Memory B cell (primary cell): ENCODE measurements around the gene ATP11C.

Source experiments
- ATAC-seq: fragments of 150-1000 bp; cut with Tn5 transposase; 2 replicates; pipeline ENCODE4 v1.10.0; 2021; ENCODE audit warnings: low read depth, mild to moderate bottlenecking, moderate library complexity
- DNase-seq, 2 donors: peaks; one replicate each; pipeline ENCODE4 v3.0.0; 2022; ENCODE audit warnings: low spot score in 2 of 2
- H3K27ac Mint-ChIP-seq: one replicate; pipeline ENCODE4 v1.8.0; 2022; ENCODE audit warnings: mild to moderate bottlenecking, moderate library complexity, mixed read lengths
- H3K27me3 Mint-ChIP-seq: one replicate; pipeline ENCODE4 v1.8.0; 2022; ENCODE audit warnings: mixed read lengths
- H3K36me3 Mint-ChIP-seq: one replicate; pipeline ENCODE4 v1.8.0; 2022; ENCODE audit warnings: mild to moderate bottlenecking, mixed read lengths
- H3K4me1 Mint-ChIP-seq: one replicate; pipeline ENCODE4 v1.8.0; 2022; ENCODE audit warnings: mixed read lengths
- H3K4me3 Mint-ChIP-seq: one replicate; pipeline ENCODE4 v1.8.0; 2022; ENCODE audit warnings: mild to moderate bottlenecking, moderate library complexity, mixed read lengths
- H3K9me3 Mint-ChIP-seq: one replicate; pipeline ENCODE4 v1.8.0; 2022; ENCODE audit warnings: mixed read lengths

The ATP11C gene

DNA sequence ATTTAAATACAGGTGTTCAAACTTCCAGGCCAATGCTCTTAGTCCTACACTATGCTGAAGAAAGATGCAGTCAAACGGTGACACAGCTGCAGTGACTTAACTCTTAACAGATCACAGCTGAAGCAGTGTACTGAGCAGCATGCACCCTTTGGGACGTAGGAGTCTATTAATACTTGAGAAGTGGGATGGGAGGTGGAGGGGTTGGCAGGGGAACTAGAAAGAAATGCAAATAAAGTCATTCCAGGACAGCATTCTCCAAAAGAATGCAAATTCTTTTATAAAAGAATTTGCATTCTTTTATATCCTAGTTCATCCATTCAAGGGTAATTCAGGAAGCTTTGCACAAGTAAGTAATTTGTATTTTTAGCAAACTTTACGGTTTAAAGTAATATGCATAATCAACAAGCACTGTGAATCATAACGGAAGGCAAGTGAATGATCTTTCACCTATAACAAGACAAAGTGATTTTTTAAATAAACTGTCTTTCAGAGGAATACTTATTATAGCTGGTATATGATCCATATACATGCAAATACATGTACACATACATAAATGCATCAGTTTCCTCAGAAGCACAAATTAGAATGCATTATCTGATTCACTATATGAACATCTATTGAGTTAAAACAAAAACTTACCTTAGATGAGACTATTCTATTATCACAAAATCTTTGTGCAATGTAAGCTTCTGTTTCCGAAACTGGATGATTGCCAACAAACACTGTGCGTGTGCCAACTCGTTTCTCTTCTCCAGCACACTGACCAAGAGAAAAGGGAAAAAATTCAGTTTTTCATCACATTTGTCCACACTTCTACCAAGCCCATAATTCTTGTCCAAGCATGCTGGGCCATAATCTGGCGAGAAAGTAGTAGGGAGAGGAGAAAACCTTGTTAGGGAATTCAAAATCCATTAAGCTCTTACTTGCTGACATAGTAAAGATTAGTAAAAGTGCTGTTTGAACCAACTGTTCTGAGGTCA, 106.5 kb downstream of the ATP11C start:
- ATAC-seq (no peak), DNase-seq (no peak)
- no peak overlapping the region for H3K4me3 Mint-ChIP-seq
- no peak overlapping the region for H3K27ac Mint-ChIP-seq
- H3K4me1 Mint-ChIP-seq, result peaks cover 3% of the 10 kb centered on the region
- H3K9me3 Mint-ChIP-seq, result no peaks in the 10 kb centered on the region
- no peaks in the 10 kb centered on the region for H3K36me3 Mint-ChIP-seq
- H3K27me3 Mint-ChIP-seq, result no peaks in the 10 kb centered on the region

DNA sequence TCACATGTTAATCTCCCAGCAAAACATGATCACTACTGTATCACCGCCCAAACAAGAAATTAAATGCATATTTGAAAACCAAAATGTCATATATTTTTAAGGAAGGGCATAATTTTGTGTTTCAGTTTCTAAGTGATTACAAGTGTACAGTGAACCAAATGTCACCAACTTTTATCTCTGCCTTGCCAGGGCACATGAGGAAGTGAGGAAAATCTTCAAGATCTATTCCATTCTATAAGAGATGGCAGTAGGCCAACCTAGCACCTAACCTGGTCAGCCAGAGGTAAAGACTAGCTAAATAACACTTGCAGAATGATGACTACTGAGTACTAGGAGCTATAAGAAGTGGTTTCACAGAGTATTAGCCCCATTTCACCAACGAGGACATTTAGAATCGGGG, 107.2 kb downstream of the ATP11C start:
- H3K27me3 Mint-ChIP-seq, result no peaks in the 10 kb centered on the region
- H3K4me3 Mint-ChIP-seq, result no peak overlapping the region
- ATAC-seq (no peak), DNase-seq (no peak)
- peaks cover 2% of the 10 kb centered on the region for H3K4me1 Mint-ChIP-seq
- no peaks in the 10 kb centered on the region for H3K9me3 Mint-ChIP-seq
- H3K27ac Mint-ChIP-seq, result no peak overlapping the region
- no peaks in the 10 kb centered on the region for H3K36me3 Mint-ChIP-seq

DNA sequence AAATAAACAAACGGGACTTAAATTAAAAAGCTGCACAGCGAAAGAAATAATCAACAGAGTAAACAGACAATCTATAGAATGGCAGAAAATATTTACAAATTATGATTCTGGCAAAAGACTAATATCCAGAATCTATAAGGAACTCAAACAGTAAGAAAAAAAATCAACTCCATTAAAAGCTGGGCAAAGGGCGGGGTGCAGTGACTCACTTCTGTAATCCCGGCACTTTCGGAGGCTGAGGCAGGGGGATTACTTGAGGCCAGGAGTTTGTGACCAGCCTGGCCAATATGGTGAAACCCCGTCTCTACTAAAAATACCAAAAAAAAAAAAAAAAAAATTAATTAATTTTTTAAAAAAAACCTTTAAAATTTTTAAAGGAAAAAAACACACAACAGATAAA, 109.0 kb downstream of the ATP11C start:
- H3K36me3 Mint-ChIP-seq, result peaks cover under 1% of the 10 kb centered on the region
- DNase-seq (no peak), ATAC-seq (no peak)
- peaks cover 2% of the 10 kb centered on the region for H3K4me1 Mint-ChIP-seq
- H3K4me3 Mint-ChIP-seq, result no peak overlapping the region
- no peaks in the 10 kb centered on the region for H3K27me3 Mint-ChIP-seq
- H3K27ac Mint-ChIP-seq, result no peak overlapping the region
- H3K9me3 Mint-ChIP-seq, result no peaks in the 10 kb centered on the region

- Mint-ChIP-seq H3K4me1 (no peaks in the 10 kb centered on the region), H3K27ac (no peak overlapping the region), H3K36me3 (peaks cover 13% of the 10 kb centered on the region), H3K4me3 (no peak overlapping the region), H3K27me3 (no peaks in the 10 kb centered on the region), H3K9me3 (no peaks in the 10 kb centered on the region)
- no peak for ATAC-seq
- no peak for DNase-seq
These were observed 112.4 kb downstream of the ATP11C start for GRCh38 chrX:139820358-139820984.

DNA sequence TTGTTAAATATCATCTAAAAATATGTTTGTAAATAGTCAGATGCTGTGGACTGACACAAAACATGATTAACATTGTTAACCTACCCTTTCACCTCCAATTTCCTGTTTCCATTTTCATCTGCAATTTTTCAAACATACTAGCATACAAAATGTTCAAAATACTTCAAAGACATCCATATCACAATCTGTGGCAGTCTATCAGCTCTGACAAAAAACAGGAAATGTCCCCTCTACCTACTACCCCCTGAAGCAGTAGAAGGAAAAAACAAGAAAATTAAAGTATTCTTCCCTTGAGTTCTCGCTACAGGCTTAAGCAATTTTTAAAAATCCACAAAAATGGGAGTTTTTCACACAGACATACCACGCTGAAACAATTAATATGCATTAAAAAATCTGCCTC, 116.6 kb downstream of the ATP11C start:
- Mint-ChIP-seq H3K9me3 (no peaks in the 10 kb centered on the region), H3K27ac (no peak overlapping the region), H3K4me3 (no peak overlapping the region), H3K27me3 (no peaks in the 10 kb centered on the region), H3K4me1 (peaks cover 7% of the 10 kb centered on the region), H3K36me3 (peaks cover 30% of the 10 kb centered on the region)
- no peak for ATAC-seq
- no peak for DNase-seq

DNA sequence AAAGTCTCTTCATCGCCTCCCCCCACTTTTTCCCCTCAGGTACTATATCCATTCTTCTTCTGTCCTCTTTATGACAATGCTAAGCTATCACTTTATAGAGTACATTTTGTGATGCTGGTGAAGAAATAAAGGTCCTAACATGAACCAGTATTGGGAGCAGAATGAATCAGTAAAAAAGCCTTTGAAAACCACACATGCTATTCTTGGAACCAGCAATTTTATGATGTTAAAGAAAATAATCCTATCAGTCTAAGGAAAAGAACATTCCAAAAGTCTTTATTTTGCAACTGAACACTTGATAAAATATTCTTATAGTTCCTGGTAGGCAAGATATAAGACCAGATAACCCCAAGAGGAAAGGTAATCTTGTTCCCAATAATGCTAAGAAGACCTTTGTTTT, 117.1 kb downstream of the ATP11C start:
- peaks cover 30% of the 10 kb centered on the region for H3K36me3 Mint-ChIP-seq
- no peak overlapping the region for H3K4me3 Mint-ChIP-seq

GRCh38 chrX:139811942-139812629, 120.8 kb downstream of the ATP11C start:
- Mint-ChIP-seq H3K4me1 (peaks cover 7% of the 10 kb centered on the region), H3K27ac (peak overlapping the region; percentile 81), H3K36me3 (peaks cover 32% of the 10 kb centered on the region), H3K9me3 (no peaks in the 10 kb centered on the region), H3K4me3 (no peak overlapping the region), H3K27me3 (no peaks in the 10 kb centered on the region)
- peak; percentile 70 for ATAC-seq
- no peak for DNase-seq

More for the DNA sequence above, 117.1 kb downstream of the ATP11C start:
- H3K4me1 Mint-ChIP-seq, result peaks cover 7% of the 10 kb centered on the region
- H3K27me3 Mint-ChIP-seq, result no peaks in the 10 kb centered on the region
- H3K9me3 Mint-ChIP-seq, result no peaks in the 10 kb centered on the region
- ATAC-seq (no peak), DNase-seq (no peak)
- H3K27ac Mint-ChIP-seq, result no peak overlapping the region

GRCh38 chrX:139804482-139804881, 128.4 kb downstream of the ATP11C start:
- H3K4me3 Mint-ChIP-seq, result no peak overlapping the region
- ATAC-seq, result no peak
- H3K36me3 Mint-ChIP-seq, result peaks cover 21% of the 10 kb centered on the region
- no peak for DNase-seq
- peaks cover 2% of the 10 kb centered on the region for H3K4me1 Mint-ChIP-seq
- H3K9me3 Mint-ChIP-seq, result no peaks in the 10 kb centered on the region
- no peak overlapping the region for H3K27ac Mint-ChIP-seq
- H3K27me3 Mint-ChIP-seq, result no peaks in the 10 kb centered on the region

GRCh38 chrX:139803224-139803623, 129.6 kb downstream of the ATP11C start:
- DNase-seq, result no peak
- Mint-ChIP-seq H3K9me3 (no peaks in the 10 kb centered on the region), H3K4me3 (no peak overlapping the region), H3K36me3 (peaks cover 23% of the 10 kb centered on the region), H3K4me1 (peaks cover 2% of the 10 kb centered on the region), H3K27ac (no peak overlapping the region), H3K27me3 (no peaks in the 10 kb centered on the region)
- no peak for ATAC-seq

DNA sequence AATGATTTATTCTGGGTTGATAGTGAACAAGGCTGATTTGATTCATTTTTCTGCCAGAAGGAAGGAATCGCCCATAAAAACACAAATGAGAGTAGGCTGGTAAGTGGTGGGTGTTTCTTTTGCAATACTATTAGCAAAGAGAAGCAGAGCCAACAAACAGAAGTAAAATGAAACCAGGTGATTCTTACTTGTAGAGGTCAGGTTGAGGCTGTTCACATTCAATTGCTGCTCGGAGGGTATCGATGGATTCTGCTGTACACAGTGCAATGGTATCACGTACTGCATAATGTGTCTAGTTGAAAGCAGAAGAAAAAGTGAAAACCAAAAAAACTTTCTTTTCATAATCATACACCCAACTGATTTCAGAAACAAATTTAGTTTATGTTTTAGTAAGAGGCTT, 130.8 kb downstream of the ATP11C start:
- Mint-ChIP-seq H3K36me3 (peaks cover 19% of the 10 kb centered on the region), H3K27me3 (no peaks in the 10 kb centered on the region), H3K4me1 (peaks cover 2% of the 10 kb centered on the region), H3K9me3 (no peaks in the 10 kb centered on the region), H3K27ac (no peak overlapping the region), H3K4me3 (no peak overlapping the region)
- ATAC-seq (no peak), DNase-seq (no peak)

- ATAC-seq (no peak), DNase-seq (no peak)
- Mint-ChIP-seq H3K27ac (no peak overlapping the region), H3K36me3 (peaks cover 18% of the 10 kb centered on the region), H3K4me3 (no peak overlapping the region), H3K27me3 (no peaks in the 10 kb centered on the region), H3K4me1 (peaks cover 2% of the 10 kb centered on the region), H3K9me3 (no peaks in the 10 kb centered on the region)
These were observed 131.4 kb downstream of the ATP11C start for GRCh38 chrX:139801397-139801813.

GRCh38 chrX:139798701-139799100, 134.2 kb downstream of the ATP11C start:
- no peak overlapping the region for H3K4me3 Mint-ChIP-seq
- peaks cover 17% of the 10 kb centered on the region for H3K36me3 Mint-ChIP-seq
- H3K9me3 Mint-ChIP-seq, result no peaks in the 10 kb centered on the region
- ATAC-seq (no peak), DNase-seq (no peak)
- no peaks in the 10 kb centered on the region for H3K27me3 Mint-ChIP-seq
- H3K27ac Mint-ChIP-seq, result no peak overlapping the region
- peaks cover 10% of the 10 kb centered on the region for H3K4me1 Mint-ChIP-seq

DNA sequence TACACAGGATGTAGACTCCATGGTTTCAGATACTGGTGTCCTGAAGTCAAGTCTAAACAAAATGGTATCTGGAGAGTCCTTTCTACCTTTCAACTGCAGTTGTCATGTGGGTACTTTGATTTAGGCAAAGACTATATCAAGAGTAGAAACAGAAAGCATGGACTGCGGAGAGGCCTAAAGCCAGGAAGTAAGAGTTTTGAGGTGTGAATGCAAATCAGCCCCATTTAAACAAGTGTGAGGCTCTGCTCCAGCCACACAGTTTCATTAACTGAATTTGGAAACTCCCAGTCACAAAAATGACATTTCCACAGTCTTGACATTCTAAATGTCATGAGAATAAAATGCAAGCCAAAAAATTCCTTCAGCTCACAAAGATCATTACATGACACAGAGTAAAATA, 137.7 kb downstream of the ATP11C start:
- no peak overlapping the region for H3K4me3 Mint-ChIP-seq
- no peaks in the 10 kb centered on the region for H3K9me3 Mint-ChIP-seq
- H3K36me3 Mint-ChIP-seq, result peaks cover 10% of the 10 kb centered on the region
- no peaks in the 10 kb centered on the region for H3K27me3 Mint-ChIP-seq
- ATAC-seq (peak; percentile 95), DNase-seq (no peak)
- H3K4me1 Mint-ChIP-seq, result peaks cover 10% of the 10 kb centered on the region
- H3K27ac Mint-ChIP-seq, result peak overlapping the region; percentile 41

DNA sequence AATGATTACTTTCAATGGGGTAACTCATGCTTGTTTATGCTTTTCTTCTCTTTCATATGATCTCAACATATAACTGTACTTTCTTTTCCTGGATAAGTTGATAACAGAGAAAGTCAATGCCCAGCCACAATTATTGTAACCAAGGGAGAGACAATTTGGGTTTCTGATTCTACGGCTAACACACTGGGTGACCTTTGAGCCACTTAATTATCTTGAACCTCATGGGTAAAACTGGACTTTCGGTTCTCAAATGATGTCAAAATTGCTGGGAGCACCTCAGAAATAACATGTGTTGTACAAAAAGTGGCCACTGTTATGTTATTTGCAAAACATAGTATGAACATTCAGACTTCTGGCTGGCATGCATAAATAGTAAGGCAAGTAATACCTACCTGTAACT, 145.3 kb downstream of the ATP11C start:
- H3K4me1 Mint-ChIP-seq, result peaks cover 2% of the 10 kb centered on the region
- no peak overlapping the region for H3K4me3 Mint-ChIP-seq

More for the DNA sequence above, 145.3 kb downstream of the ATP11C start:
- ATAC-seq (no peak), DNase-seq (no peak)
- Mint-ChIP-seq H3K27ac (no peak overlapping the region), H3K27me3 (no peaks in the 10 kb centered on the region), H3K9me3 (no peaks in the 10 kb centered on the region), H3K36me3 (peaks cover 12% of the 10 kb centered on the region)
